Adrenal gland (tissue), 5 donors: ENCODE measurements around the gene GRAMD1B.

Source experiments
- CTCF ChIP-seq, 6 experiments: fragments of 450-650 bp in 4 of 6; fragments of 200-600 bp in 2 of 6; sonication (generic) in 1 of 6; IDR thresholded peaks; 1 replicate in 5 of 6; 2 replicates in 1 of 6; pipeline versions ENCODE4 v1.5.1 to v1.8.0; 2016 to 2021; ENCODE audit warnings: antibody characterized with exemption in 6 of 6, mild to moderate bottlenecking in 2 of 6, moderate library complexity in 1 of 6
- POLR2A ChIP-seq, 2 donors: fragments of 450-650 bp; IDR thresholded peaks; one replicate each; pipeline ENCODE4 v1.6.1; 2017; ENCODE audit warnings: antibody characterized with exemption in 2 of 2, mild to moderate bottlenecking in 2 of 2, moderate library complexity in 1 of 2
- donor health status: DM: no; HTN: no; CAD: no.

- no peak for TF ChIP-seq CTCF (IDR thresholded peaks at IDR 0.05)
- no peak for TF ChIP-seq POLR2A (IDR thresholded peaks at IDR 0.05)
Measured at GRCh38 chr11:123532131-123532530, 102.1 kb downstream of the GRAMD1B start.
